ENCODE measurements around the gene IRGQ.

DNA sequence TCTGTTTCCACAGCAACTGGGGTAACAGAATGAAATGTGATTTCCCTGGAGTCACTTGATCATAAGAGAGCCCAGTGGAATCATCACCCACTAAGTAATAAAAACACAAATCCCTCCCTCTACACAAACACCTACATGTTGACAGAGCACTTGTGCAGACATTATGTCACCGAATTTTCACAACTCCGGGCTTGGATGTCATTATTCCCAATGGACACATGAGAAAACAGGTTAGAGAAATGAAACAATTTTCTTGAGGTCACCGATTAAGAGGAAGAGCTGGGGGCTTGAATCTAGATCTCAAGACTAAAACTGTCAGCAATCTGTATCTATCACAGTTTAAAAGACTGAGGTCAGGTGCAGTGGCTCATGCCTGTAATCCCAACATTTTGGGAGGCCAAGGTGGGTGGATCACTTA is 23.8 kb downstream of the IRGQ start:
- TF ChIP-seq, protein P1, sequence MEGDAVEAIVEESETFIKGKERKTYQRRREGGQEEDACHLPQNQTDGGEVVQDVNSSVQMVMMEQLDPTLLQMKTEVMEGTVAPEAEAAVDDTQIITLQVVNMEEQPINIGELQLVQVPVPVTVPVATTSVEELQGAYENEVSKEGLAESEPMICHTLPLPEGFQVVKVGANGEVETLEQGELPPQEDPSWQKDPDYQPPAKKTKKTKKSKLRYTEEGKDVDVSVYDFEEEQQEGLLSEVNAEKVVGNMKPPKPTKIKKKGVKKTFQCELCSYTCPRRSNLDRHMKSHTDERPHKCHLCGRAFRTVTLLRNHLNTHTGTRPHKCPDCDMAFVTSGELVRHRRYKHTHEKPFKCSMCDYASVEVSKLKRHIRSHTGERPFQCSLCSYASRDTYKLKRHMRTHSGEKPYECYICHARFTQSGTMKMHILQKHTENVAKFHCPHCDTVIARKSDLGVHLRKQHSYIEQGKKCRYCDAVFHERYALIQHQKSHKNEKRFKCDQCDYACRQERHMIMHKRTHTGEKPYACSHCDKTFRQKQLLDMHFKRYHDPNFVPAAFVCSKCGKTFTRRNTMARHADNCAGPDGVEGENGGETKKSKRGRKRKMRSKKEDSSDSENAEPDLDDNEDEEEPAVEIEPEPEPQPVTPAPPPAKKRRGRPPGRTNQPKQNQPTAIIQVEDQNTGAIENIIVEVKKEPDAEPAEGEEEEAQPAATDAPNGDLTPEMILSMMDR (IDR thresholded peaks at IDR 0.05; ENCODE audit: poor library complexity, severe bottlenecking), result no peak
- no peak for TF ChIP-seq POLR2AphosphoS5 (IDR thresholded peaks at IDR 0.05)
- no peak for TF ChIP-seq EZH2 (IDR thresholded peaks at IDR 0.05; ENCODE audit: borderline replicate concordance, insufficient read depth, low read length, poor library complexity, severe bottlenecking)
- TF ChIP-seq, protein P2, sequence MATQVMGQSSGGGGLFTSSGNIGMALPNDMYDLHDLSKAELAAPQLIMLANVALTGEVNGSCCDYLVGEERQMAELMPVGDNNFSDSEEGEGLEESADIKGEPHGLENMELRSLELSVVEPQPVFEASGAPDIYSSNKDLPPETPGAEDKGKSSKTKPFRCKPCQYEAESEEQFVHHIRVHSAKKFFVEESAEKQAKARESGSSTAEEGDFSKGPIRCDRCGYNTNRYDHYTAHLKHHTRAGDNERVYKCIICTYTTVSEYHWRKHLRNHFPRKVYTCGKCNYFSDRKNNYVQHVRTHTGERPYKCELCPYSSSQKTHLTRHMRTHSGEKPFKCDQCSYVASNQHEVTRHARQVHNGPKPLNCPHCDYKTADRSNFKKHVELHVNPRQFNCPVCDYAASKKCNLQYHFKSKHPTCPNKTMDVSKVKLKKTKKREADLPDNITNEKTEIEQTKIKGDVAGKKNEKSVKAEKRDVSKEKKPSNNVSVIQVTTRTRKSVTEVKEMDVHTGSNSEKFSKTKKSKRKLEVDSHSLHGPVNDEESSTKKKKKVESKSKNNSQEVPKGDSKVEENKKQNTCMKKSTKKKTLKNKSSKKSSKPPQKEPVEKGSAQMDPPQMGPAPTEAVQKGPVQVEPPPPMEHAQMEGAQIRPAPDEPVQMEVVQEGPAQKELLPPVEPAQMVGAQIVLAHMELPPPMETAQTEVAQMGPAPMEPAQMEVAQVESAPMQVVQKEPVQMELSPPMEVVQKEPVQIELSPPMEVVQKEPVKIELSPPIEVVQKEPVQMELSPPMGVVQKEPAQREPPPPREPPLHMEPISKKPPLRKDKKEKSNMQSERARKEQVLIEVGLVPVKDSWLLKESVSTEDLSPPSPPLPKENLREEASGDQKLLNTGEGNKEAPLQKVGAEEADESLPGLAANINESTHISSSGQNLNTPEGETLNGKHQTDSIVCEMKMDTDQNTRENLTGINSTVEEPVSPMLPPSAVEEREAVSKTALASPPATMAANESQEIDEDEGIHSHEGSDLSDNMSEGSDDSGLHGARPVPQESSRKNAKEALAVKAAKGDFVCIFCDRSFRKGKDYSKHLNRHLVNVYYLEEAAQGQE (IDR thresholded peaks at IDR 0.05; ENCODE audit: borderline replicate concordance), result no peak
- no peak for TF ChIP-seq MXI1 (conservative IDR thresholded peaks at IDR 0.05; ENCODE audit: poor library complexity, severe bottlenecking)
- no peak for TF ChIP-seq SMC3 (conservative IDR thresholded peaks at IDR 0.05; ENCODE audit: poor library complexity)
- no peak for TF ChIP-seq RAD21 (conservative IDR thresholded peaks at IDR 0.05)
- TF ChIP-seq EP300 (conservative IDR thresholded peaks at IDR 0.05; ENCODE audit: poor library complexity, severe bottlenecking), result no peak
